Measurements from ENCODE around the gene RMND1. TPM values are rescaled to one million over a fixed set of nuclear protein-coding genes. Genes with fewer than 3 reads are reported as not detected.

Gene RMND1
- total and polyA plus RNA-seq, 9 of the 15 experiments (the other 6 are each of a cell fraction or from before 2014, with no cell fraction given) = 26.9 to 47.8 (median 36.2) TPM

GRCh38 chr6:151464702-151465101 lies 12.8 kb upstream of the RMND1 start:
- Histone ChIP-seq H3K4me2 (ENCODE audit: insufficient read depth, low read length) (no peak overlapping the region), H3K4me1 (replicated peaks in 1 of 2; ENCODE audit: control insufficient read depth in 2 of 2, insufficient read depth in 2 of 2, low read length in 2 of 2) (no peaks in the 10 kb centered on the region), H3K9me3 (replicated peaks; ENCODE audit: control insufficient read depth, insufficient read depth, low read depth, low read length) (no peaks in the 10 kb centered on the region), H3K27ac (ENCODE audit: extremely low read depth, low read depth, low read length) (no peak overlapping the region), H3K4me3 (no peak overlapping the region), H2AFZ (ENCODE audit: low read depth, low read length) (no peak overlapping the region), H3K9me1 (ENCODE audit: control insufficient read depth, insufficient read depth, low read length) (no peaks in the 10 kb centered on the region), H4K20me1 (replicated peaks; ENCODE audit: control insufficient read depth, insufficient read depth, low read length) (no peaks in the 10 kb centered on the region), H3K27me3 (ENCODE audit: control insufficient read depth in 2 of 2, insufficient read depth in 2 of 2, low read length in 2 of 2) (no peaks in the 10 kb centered on the region), H3K36me3 (ENCODE audit: control insufficient read depth, insufficient read depth, low read length) (peaks cover 66% of the 10 kb centered on the region; the same call in 2 of the 3 replicates), H3K9ac (ENCODE audit: insufficient read depth in 1 of 2, low read depth in 2 of 2, low read length in 2 of 2) (no peak overlapping the region), H3K79me2 (ENCODE audit: control insufficient read depth, insufficient read depth, low read length) (no peaks in the 10 kb centered on the region)
- intact Hi-C loops (cut with micrococcal nuclease) = no loop called here
- in situ Hi-C loops (cut with MboI) = no loop called here
- no TSS peak for BruUV-seq (replicated peaks)
- ATAC-seq = no peak
- POLR2A ChIA-PET = no interaction called here
- TF ChIP-seq BDP1 (IDR thresholded peaks at IDR 0.05; ENCODE audit: insufficient read depth, insufficient read length) (no peak), IRF2 (CRISPR knock-in tag; IDR thresholded peaks at IDR 0.05) (no peak)
- FAIRE-seq = no peak
- CTCF ChIA-PET (ENCODE audit: low intra/inter-chr PET ratio) = no interaction called here
- no peak for DNase-seq (ENCODE audit: extremely low read depth in 1 of 4, low spot score in 3 of 4)

GRCh38 chr6:151461673-151462072 lies 9.7 kb upstream of the RMND1 start:
- Histone ChIP-seq H3K27ac (ENCODE audit: extremely low read depth, low read depth, low read length) (no peak overlapping the region), H3K79me2 (ENCODE audit: control insufficient read depth, insufficient read depth, low read length) (no peaks in the 10 kb centered on the region), H3K4me1 (replicated peaks in 1 of 2; ENCODE audit: control insufficient read depth in 2 of 2, insufficient read depth in 2 of 2, low read length in 2 of 2) (no peaks in the 10 kb centered on the region; a peak in 1 of 5 replicates), H3K36me3 (ENCODE audit: control insufficient read depth, insufficient read depth, low read length) (peaks cover 69% of the 10 kb centered on the region; the same call in 2 of the 3 replicates), H3K4me3 (no peak overlapping the region), H2AFZ (ENCODE audit: low read depth, low read length) (no peak overlapping the region), H3K9me3 (replicated peaks; ENCODE audit: control insufficient read depth, insufficient read depth, low read depth, low read length) (no peaks in the 10 kb centered on the region), H4K20me1 (replicated peaks; ENCODE audit: control insufficient read depth, insufficient read depth, low read length) (no peaks in the 10 kb centered on the region), H3K9me1 (ENCODE audit: control insufficient read depth, insufficient read depth, low read length) (no peaks in the 10 kb centered on the region), H3K9ac (ENCODE audit: insufficient read depth in 1 of 2, low read depth in 2 of 2, low read length in 2 of 2) (no peak overlapping the region), H3K27me3 (ENCODE audit: control insufficient read depth in 2 of 2, insufficient read depth in 2 of 2, low read length in 2 of 2) (no peaks in the 10 kb centered on the region), H3K4me2 (ENCODE audit: insufficient read depth, low read length) (no peak overlapping the region)
- ChIA-PET CTCF (ENCODE audit: low intra/inter-chr PET ratio) (no interaction called here), POLR2A (no interaction called here)
- BruUV-seq (replicated peaks) = no TSS peak
- in situ Hi-C loops (cut with MboI) (no loop called here), intact Hi-C loops (cut with micrococcal nuclease) (no loop called here)
- FAIRE-seq (no peak), ATAC-seq (no peak), DNase-seq (ENCODE audit: extremely low read depth in 1 of 4, low spot score in 3 of 4) (no peak)
- 90% methylated on average over 4 of the region's 4 CpGs for WGBS (ENCODE audit: insufficient coverage, low coverage, missing lambda C conversion rate)
- TF ChIP-seq TRIM28 (IDR thresholded peaks at IDR 0.05) = no peak
- no peak for TF ChIP-seq GTF2F1 (IDR thresholded peaks at IDR 0.05; ENCODE audit: low read depth, low read length)
- TF ChIP-seq POLR2G (IDR thresholded peaks at IDR 0.05; ENCODE audit: low read depth, low read length) = no peak
- TF ChIP-seq ARID4B (CRISPR knock-in tag; IDR thresholded peaks at IDR 0.05) = no peak

All from K562 (cell line).